Hematopoietic multipotent progenitor cell treated with erythropoietin and hydrocortisone succinate and interleukin-3 and kit ligand, for 15 days (in vitro differentiated cells): ENCODE results near the gene GTF2F2.

Source experiments
- DNase-seq: peaks from one replicate; pipeline ENCODE4 v3.0.0-alpha.2; 2015; ENCODE audit warnings: low spot score

The GTF2F2 gene

GRCh38 chr13:45303026-45303425 lies 182.7 kb downstream of the GTF2F2 start:
- DNase-seq, result peak; percentile 59

- no peak for DNase-seq
Measured at GRCh38 chr13:45303866-45304265, 183.6 kb downstream of the GTF2F2 start.

DNA sequence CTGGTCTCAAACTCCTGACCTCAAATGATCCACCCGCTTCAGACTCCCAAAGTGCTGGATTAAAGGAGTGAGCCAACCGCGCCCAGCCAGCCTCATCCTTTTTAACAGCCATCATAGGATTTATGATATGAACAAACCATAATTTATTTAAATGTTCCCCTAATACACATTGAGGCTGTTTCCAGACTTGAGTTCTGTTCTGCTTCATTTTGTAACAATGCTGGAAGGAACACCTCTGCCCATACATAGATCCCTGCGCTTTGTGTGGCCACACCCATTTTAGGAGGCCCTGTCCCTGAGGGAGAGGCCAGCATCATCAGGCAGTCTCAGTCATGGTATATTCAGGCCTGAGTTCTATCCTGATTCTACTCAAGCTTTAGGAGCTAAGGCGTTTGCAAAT lies 184.8 kb downstream of the GTF2F2 start:
- DNase-seq, result no peak

GRCh38 chr13:45306966-45307365 lies 186.7 kb downstream of the GTF2F2 start:
- no peak for DNase-seq

DNA sequence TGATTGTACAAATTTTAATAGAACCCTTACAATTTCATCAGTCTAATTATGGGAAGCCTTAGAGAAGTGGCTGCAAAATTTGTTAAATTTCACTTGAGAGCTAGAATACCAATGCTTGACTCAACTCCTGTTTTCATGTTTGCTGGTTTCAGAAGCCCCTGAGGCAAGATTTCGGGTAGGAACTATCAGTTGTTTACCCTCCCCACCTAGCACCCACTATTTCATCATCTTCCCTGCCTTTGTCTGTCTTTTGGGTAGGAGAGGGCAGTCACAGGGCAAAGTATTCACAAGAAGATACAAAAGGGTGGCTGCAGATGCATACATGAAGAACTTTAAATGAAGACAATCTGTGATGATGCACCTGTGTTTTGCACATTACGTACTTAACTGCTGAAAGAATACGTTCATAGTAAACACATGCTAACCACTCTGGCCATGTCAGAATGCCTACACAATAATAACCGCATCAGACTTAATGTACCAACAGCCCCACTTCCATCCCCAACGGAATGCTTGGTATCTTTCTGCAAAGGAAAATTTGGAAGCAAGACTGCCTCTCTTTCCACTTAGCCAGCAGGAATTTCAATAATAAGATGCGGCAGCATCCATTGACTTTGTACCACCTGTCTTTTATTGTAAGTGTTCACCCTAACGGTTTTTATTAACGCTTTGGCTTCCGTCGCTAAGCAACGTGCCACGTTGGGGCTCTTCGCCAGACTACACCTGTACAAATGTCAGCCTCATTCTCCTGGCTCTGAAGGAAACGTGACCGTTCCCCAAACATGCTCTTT lies 190.2 kb downstream of the GTF2F2 start:
- no peak for DNase-seq

DNA sequence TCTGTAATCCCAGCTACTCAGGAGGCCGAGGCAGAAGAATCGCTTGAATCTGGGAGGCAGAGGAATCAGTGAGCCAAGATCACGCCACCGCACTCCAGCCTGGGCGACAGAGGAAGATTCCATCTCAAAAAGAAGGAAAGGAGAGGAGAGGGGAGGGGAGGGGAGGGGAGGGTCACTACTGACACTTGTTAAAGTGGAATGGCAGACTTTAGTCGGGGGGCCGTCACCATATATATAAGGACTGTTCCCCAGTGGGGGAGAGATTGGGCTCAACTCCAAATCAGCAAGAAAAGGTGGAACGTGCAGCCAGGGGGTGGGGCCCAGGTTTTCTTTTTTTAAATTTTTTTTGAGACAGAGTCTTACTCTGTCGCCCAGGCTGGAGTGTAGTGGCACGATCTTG lies 194.5 kb downstream of the GTF2F2 start:
- DNase-seq, result no peak

DNA sequence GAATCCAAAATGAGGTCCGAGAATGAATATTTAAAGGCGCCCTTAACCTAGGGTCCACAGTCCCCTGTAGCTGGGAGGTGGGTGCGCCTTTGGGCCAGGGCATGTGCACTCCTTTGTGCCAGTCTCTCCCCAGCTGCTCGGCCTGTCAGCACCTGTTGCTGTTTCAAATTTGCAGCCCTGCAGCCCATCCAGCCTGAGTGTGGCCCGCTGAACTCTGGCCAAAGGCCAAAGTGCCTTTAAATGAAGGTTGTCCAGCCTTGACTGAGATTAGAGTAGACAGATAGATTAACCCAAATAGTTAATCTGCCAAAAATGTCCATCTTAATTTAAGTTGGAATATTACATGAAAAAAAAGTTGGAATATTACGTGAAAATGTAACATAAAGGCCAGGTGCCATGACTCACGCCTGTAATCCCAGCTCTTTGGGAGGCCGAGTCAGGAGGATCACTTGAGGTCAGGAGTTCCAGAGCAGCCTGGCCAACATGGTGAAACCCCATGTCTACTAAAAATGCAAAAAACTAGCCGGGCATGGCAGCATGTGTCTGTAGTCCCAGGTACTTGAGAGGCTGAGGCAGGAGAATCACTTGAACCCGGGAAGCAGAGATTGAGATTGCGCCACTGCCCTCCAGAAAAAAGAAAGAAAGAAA lies 195.3 kb downstream of the GTF2F2 start:
- DNase-seq, result no peak

DNA sequence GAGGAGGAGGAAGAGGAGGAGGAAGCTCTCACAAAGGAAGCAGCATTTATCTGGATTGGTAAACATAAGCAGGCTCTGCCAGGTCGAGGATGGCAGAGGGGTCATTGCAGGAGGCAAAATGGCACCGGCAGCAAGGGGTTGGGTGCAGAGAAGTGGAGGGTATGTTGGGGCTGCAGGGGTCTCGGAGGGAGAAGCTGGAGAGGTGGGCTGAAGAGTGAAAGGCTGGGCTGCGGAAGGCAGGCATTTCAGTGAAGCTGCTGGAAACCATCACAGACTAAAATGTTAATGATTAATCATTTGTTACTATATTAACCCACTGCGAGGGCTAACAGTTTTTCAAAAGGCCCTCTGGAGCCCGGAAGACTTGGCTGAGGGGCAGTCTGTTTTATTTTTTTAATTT lies 196.0 kb downstream of the GTF2F2 start:
- DNase-seq, result no peak

DNA sequence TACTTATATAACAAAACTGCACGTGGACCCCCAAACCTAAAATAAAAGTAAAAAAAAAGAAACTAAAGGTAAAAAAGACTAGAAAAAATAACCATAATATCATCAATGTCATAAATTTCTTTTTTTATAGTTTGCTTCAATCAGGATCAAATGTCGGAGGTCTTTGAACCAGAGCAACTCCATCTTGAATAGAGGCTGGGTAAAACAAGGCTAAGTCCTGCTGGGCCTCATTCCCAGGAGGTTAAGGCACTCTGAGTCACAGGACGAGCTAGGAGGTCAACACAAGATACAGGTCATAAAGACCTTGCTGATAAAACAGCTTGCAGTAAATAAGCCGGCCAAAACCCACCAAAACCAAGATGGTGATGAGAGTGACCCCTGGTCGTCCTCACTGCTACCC lies 196.7 kb downstream of the GTF2F2 start:
- no peak for DNase-seq

DNA sequence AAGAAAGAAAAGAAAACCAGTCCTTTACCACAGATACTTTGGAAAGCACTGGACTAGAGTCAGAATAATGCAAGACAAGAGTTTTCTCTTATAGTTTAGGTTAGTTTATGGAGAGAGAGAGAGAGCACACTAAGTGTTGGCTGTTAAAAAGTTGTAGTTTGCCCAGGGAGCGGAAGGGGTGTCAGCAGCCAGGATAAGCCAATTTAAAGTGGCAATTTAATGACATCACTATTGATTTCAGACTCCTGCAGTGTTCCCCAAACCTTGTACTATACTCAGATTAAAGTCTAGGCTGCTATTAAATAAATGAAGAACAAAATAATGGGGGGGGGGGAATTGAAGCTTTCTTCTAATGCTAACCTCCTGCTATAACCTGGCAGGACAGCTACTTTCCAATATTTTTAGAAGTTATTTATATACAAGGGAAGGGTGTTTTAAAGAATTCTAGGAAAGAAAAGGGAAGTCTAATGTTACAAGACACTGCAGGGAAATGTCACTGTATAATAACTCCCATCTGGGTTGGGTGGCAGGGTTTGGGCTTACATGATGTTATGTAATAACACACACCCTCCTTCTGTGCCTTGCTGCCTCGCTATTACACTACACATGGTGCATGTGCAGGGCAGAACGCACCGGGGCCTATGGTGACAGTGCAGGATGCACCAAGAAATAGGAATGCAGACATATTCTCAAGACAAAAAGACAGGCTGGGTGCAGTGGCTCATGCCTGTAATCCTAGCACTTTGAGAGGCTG lies 200.7 kb downstream of the GTF2F2 start:
- DNase-seq, result no peak

DNA sequence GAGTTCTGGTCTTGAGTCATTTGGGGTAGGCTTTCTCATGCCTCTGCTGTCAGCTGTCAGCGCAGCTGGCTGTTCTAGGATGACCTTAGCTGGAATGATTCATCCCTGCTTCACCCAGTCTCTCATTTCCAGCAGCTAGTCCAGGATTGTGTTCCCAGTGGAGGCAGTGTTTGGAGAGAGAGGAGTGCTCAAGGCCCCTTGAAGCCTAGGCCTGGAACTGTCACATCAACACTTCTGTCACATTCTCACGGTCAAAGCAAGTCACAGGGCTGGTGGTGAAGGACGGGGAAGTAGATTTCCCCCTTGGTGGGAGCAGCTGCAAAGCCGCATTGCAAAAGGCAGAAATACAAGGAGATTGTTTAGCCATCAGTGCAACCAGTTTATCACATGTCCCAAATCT lies 205.5 kb downstream of the GTF2F2 start:
- no peak for DNase-seq

GRCh38 chr13:45327253-45327955 lies 207.1 kb downstream of the GTF2F2 start:
- no peak for DNase-seq

- no peak for DNase-seq
Measured at GRCh38 chr13:45328661-45329111, 208.4 kb downstream of the GTF2F2 start.

DNA sequence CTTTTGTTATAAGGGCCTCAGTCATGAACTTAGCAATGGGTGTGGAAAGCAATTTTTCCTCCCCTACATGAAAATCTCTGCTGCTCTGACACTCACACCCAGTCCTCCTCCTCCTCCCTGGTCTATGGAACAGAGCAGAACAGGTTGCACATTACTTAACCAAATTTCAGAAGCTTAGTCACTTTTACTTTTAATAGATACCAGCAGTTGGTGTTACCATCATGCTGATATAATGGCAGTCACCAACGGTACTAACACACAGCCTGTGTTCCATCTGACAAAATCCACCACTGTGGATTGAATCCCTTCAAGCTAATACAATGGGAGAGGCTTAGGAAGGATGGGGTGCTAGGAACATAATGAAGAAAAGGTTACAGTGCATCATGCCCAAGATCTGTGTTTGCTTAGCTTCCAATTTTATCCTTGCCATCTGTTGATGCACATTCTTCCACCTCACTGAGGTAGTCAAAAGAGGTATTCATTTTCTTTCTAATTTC lies 210.9 kb downstream of the GTF2F2 start:
- no peak for DNase-seq

DNA sequence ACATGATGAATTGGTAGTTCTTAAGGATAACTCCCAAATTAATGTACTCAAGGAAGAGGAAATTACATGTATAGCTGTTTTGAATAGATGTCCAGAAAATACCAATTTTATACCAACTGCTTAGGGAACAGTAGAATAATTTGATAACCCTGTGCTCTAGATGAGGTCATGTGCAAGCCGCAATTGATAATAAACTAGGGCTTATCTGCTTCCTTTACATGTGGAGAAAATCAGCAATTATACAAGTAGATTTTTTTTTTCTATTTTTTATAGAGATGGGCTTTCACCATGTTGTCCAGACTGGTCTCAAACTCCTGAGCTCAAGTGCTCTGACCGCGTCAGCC lies 211.4 kb downstream of the GTF2F2 start:
- no peak for DNase-seq

DNA sequence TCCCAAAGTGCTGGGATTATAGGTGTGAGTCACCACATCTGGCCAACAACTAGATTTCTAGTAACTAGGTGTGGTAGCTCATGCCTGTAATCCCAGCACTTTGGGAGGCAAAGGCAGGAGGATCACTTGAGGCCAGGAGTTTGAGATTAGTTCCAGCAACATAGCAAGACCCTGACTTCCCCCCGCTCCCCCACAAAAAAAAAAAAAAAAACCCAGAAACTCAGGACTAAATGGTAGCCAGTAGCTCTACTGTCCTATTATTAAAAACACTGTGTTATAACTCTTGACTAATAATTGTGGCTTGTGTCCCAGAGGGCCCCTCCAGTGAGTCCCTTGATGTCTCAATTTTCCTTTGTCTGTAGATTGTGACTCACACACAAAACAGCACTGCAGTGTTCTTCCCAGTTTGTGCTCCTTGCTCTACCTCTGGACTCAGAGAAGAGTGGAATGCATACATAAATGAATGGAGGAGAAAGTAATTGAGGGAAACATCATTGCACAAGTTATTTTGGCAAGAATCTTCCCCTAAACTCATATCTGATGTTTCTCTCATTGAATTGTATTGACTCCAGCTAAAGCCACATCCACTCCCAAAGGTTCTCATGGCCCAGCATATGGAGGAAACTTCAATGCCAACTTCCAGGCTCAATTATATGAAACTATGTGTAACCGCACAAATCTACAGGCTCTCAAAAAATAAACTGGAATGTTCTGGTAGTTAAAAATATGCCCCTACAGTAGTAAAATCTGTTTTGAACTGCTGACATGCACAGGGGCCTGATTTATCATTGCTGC lies 211.9 kb downstream of the GTF2F2 start:
- no peak for DNase-seq

GRCh38 chr13:45332831-45333219 lies 212.5 kb downstream of the GTF2F2 start:
- DNase-seq, result no peak

DNA sequence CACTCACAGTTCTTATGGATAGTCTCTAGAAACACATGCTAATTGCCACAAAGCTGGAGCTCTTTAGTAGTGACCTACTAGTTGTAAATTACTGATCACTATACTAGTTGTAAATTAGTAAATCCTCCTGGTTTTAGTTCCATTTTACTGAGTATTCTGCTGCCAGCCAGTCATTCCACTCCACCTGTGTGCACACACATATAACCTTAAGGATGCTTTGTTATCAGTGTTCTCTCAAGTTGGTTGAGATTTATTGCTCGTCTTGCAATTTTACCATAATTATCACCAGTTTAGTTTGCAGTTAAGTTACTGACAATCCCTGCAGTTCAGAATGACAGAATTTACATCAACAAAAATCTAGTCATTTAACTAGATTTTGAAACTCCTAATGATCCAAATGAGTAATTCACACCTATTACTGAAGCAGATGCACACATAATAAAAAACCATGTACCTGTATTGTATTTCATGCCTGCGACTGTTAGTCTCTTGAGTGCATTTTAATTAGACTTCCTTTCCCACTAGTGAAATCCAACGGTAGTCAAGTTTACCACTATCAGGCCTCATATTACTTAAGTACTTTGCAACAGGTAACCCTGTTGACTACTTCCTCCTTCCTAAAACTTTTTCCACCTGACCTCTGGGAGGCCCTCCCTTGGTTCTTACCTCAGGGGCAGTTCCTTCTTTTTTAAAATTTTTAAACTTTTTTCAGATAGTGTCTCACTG lies 213.1 kb downstream of the GTF2F2 start:
- no peak for DNase-seq
